ENCODE results near the gene NYAP2.
A peak's percentile ranks its signal among the peaks of the same experiment; 100 is the strongest.

Gene NYAP2

DNA sequence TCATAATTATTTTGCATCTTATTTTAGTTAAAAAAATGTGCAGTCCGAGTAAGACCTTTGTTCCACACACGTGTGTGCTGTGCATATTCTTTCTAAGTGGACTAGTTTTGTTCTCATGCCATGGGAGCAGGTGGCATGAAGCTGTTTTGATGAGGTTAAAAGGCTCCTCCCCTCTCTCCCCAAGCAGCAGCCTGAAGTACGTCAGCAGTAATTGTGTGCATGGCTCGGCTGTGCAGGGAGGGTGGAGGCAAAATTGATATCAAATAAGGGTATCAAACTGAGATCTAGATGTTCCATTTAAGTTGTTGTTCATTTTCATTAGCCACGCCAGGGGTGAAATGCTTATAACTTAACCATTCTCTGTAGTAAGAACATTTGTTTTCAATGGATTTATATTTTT lies at the start of gene NYAP2:
Gene NYAP2, plus strand, starts transcription at position 207 of the 400 bp plus-strand sequence. CDS start 9,171 bp downstream, outside the sequence.
- DNase-seq, result peak; percentile 94

GRCh38 chr2:225353579-225354085 lies 45.9 kb upstream of the NYAP2 start:
- DNase-seq, result no peak

- DNase-seq, result no peak
These were observed 45.2 kb upstream of the NYAP2 start for GRCh38 chr2:225354281-225354774.

- DNase-seq, result no peak
These were observed 43.7 kb upstream of the NYAP2 start for GRCh38 chr2:225355788-225356187.

GRCh38 chr2:225366731-225367130 lies 32.8 kb upstream of the NYAP2 start:
- no peak for DNase-seq

DNA sequence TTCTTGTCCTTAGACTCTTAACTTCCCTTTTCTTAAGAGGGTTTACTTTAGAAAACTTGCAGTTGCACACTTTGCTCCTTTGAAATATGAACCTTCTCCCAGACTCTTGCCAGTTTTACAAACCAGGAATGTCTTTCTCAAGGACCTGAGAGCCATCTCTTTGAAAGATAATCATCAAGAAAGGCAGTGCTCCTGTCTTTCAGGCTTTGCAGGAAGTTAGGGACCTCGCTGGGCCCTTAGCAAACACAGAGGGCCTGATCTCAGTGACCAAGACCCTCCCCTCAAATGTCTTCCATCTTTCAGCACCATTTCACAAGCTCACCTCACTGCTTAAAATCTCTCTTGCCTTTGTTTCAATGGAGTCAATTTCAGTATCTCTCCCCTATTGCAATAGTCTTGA lies 32.0 kb upstream of the NYAP2 start:
- DNase-seq, result no peak

GRCh38 chr2:225378984-225379383 lies 20.5 kb upstream of the NYAP2 start:
- no peak for DNase-seq

GRCh38 chr2:225379856-225380255 lies 19.7 kb upstream of the NYAP2 start:
- DNase-seq, result no peak

DNA sequence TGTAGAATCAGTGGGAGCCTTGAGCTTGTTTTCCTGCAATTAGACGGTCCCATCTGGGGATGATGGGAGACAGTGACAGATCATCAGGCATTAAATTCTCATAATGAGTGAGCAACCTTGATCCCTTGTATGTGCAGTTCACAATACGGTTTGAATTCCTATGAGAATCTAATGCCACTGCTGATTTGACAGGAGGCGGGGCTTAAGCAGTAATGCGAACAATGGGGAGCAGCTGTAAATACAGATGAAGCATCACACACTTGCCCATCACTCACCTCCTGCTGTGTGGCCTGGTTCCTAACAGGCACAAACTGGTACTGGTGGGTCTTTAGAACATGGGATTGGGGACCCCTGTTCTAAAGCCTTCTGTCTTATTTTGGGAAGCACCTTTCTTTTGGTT lies 17.9 kb upstream of the NYAP2 start:
- DNase-seq, result no peak

DNA sequence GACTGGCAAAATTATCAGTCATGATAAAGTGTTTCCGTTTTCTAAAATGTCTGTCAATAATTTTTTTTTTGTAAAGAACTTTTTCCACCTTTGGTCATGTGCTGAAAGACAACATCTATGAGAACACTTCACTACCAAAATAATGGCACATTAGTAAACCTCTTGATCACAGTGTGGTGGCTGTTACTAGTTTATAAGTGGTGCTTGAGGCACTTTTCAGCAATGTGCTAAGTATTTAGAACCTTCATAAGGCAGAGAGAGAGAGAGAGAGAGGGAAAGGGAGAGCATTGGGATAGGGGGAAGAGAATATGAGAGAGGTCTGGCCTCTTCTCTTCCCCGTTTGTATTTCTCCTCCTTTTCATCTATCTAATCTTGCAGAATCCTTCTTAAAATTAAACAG lies 1.1 kb upstream of the NYAP2 start:
- no peak for DNase-seq

DNA sequence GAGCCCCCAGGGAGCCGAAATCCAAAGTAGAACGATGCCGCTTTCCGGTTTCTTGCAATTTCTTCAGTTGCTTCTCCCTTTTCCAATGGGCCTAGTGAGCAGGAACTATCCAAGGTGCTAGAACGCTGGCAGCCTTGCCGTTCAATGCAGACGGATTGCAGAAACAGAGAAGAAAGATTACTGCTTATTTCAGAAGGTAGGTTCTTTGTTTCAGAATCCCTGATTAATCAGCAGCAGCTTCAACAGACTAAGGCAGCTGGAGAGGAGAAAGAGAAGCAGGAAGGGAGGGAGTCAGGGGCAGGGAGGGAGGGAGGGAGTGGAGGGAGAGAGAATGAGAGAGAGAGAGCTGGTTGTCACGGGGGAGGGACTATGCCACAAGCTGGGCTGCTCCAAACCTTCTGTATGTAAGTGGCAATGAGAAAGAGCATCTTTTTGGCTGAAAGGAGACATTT lies 576 bp downstream of the NYAP2 start:
- DNase-seq, result peak; percentile 65

DNA sequence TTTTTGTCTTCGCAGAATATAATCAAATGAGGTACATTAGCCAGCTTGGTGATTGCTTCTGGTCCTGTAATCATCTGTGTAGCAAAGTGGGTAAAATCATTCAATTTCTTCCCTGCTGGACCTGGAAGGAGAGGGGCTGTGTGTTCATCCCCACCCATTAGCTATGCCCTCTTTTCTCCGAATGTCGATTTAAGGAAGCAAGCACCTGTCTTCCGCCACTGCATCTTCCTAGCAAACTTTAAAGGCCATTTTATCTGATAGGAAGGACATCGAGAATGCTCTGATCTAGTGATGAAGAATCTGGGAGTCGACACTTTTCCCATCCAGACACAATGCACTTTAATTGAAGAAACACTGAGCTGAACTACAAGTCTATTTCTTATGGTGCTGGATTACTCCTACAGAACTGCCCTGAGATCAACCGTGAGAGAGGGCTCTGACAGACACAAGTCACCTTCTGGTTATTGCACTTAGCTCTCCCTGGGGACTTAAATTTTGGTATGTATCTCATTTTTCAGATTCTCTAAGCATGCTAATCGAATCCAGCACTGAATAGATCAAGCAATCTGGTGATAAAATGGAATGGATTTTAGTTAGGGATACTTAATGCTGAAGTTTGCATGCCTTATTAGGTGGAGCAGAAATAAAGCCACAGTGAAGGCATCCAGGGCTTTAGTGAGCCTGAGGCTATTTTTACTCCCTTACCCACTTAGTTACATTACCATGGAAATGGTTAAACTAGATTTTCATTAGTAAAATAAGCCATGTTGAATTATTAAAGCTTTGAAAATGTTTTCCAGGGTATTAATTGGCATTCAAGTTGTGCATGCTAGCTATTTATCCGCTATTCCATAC lies 1.3 kb downstream of the NYAP2 start:
- DNase-seq, result no peak

GRCh38 chr2:225402210-225402776 lies 2.8 kb downstream of the NYAP2 start:
- no peak for DNase-seq

DNA sequence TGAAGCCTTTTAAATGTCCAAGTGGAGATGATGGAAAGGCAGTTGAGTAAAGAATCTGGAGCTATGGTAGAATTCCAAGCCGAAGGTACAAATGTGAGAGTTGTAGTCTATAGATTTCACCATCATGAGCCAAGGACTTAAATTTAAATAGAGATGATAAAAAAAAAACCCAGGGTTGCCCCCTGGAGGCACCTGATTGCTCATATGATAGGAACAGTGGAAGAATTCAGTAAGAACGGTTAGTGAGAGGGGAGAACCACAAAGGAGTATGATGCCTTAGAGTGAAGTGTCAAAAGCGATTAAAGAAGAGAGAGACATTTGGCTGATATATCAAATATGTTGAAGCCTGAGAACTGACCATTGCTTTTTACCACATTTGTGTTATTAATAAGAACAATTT lies 11.9 kb downstream of the NYAP2 start:
- DNase-seq, result no peak

DNA sequence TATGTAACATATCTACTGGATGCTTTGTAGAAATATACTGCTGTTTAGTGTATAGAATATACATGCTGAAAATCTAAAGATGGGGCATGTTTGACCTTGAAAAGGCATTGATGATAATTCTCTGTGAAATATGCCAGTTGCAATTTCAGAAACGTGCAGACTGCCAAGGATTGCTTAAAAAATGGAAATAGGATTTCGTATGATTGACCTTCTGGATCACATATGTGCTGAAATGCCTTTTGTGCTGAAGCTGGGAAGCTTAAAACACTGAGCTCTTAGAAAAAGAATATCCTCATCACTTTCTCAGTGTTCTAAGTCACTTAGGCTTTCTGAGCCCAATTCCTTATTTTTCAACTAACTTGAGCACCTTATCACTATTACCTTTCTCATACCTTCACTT lies 14.3 kb downstream of the NYAP2 start:
- DNase-seq, result no peak

- DNase-seq, result no peak
These were observed 15.4 kb downstream of the NYAP2 start for GRCh38 chr2:225414902-225415301.

DNA sequence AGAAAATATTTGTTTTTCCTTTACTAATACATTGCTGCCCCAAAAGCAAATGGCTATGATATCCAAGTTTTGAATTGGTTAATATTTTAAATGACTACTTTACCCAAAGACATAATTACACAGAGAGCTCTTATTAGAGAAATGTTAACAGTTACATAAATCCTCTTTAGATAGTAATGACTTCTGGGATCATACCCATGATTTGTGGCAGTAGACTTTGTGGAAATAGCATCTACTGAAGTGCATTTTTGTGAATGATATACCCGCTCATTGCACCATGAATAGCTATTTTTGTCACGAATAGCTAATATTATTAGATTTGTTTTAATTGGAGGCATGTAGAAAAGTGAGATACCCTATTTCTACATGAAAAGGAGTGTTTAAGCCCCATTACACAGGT lies 15.8 kb downstream of the NYAP2 start:
- DNase-seq, result no peak

DNA sequence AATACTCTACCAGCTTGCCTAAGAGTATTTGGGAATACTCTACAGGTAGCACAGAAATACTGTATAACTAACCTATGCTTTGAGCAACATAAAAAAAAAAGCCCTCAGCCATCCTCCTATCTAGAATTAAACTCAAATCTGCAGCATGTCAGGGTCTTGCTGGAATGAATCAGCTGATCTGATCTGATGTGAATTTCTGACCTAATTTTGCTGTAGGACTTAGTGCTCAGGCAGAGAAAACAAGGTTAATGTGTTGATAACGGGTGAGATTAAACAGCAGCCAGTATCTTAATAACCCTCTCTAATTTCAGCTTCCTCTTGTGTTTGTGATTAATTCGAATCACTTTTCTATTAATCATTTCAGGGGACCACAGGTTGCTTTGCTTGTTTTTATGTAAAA lies 16.3 kb downstream of the NYAP2 start:
- DNase-seq, result no peak

- DNase-seq, result no peak
These were observed 17.3 kb downstream of the NYAP2 start for GRCh38 chr2:225416616-225417367.

- no peak for DNase-seq
These were observed 19.5 kb downstream of the NYAP2 start for GRCh38 chr2:225419033-225419432.

GRCh38 chr2:225422145-225422544 lies 22.6 kb downstream of the NYAP2 start:
- DNase-seq, result no peak

GRCh38 chr2:225425284-225425683 lies 25.8 kb downstream of the NYAP2 start:
- no peak for DNase-seq

- DNase-seq, result peak; percentile 70
These were observed 28.9 kb downstream of the NYAP2 start for GRCh38 chr2:225428360-225428759.

Data from SHP77 treated with DMSO at 0.1 percent for 48 hours (cell line).